NT2/D1 (cell line): ENCODE results near the gene TPK1.
A peak's percentile ranks its signal among the peaks of the same experiment; 100 is the strongest.

Source experiments
- DNase-seq: peaks from one replicate; pipeline ENCODE4 v3.0.0-alpha.2; 2011; ENCODE audit warnings: low read depth, low spot score
- H3K27me3 ChIP-seq: 2 replicates; pipeline ENCODE4 v1.6.0; 2011; ENCODE audit warnings: mild to moderate bottlenecking; ENCODE audit not compliant: insufficient read length, insufficient read depth
- H3K36me3 ChIP-seq: 2 replicates; pipeline ENCODE4 v1.6.1; 2011; ENCODE audit warnings: mild to moderate bottlenecking, low read length, mixed read lengths; ENCODE audit not compliant: insufficient read depth, insufficient read length
- H3K4me1 ChIP-seq: 2 replicates; pipeline ENCODE4 v1.5.1; 2011; ENCODE audit not compliant: insufficient read depth, insufficient read length
- H3K4me3 ChIP-seq: 2 replicates; pipeline ENCODE4 v1.5.1; 2011; ENCODE audit warnings: low read depth; ENCODE audit not compliant: insufficient read length
- H3K9ac ChIP-seq: 2 replicates; pipeline ENCODE4 v1.6.0; 2011; ENCODE audit warnings: low read depth; ENCODE audit not compliant: insufficient read length
- H3K9me3 ChIP-seq: 2 replicates; pipeline ENCODE4 v1.5.1; 2011; ENCODE audit warnings: mild to moderate bottlenecking, low read length; ENCODE audit not compliant: insufficient read depth
- SUZ12 ChIP-seq: IDR thresholded peaks from 2 replicates; pipeline ENCODE4 v1.6.1; 2011; ENCODE audit not compliant: insufficient read length, insufficient read depth; ENCODE audit errors: extremely low read depth
- YY1 ChIP-seq: IDR thresholded peaks from 2 replicates; pipeline ENCODE4 v1.6.1; 2011; ENCODE audit not compliant: insufficient read length, insufficient read depth
- ZNF274 ChIP-seq: IDR thresholded peaks from 2 replicates; pipeline ENCODE4 v1.6.1; 2011; ENCODE audit warnings: mild to moderate bottlenecking, low read depth, low read length

The TPK1 gene

DNA sequence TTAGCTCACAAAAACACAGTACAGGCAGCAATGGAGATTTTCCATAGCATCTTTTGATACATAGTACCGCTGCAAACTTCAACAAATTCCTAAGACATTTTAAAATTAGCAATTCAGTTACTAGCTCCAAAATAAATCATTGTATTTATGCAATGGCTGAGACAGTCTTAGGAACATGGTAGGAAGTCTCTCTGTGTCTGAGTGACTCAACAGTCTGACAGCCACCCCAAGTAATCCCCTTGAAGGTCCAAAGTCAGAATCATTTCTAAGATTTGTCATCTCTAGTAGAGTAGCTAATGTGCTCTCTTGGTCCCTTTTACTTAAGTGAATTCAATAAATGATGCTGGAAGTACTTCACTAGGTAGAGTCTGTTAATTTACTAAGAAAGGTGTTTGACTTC, 338.6 kb downstream of the TPK1 start:
- TF ChIP-seq YY1 (no peak), SUZ12 (no peak)
- Histone ChIP-seq H3K9ac (no peak overlapping the region), H3K4me1 (no peaks in the 10 kb centered on the region), H3K27me3 (no peaks in the 10 kb centered on the region), H3K36me3 (no peaks in the 10 kb centered on the region), H3K4me3 (no peak overlapping the region), H3K9me3 (no peaks in the 10 kb centered on the region)
- no peak for DNase-seq

DNA sequence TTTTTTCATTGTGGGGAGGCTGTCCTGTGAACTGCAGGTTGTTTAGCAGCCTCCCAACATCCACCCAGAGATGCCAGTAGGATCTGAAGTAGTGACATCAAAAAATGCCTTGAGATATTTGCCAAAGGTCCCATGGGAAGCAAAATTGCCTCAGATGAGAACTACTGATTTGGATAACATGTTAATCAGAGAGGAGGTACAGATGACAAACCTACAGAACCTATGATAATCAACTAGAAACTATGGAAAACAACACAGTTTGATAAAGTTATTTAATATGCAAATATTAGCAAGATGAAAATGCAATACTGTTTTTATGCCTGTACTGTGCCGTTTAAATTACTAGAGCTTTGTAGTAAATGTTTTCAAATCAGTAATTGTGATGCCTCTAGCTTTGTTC, 341.5 kb downstream of the TPK1 start:
- Histone ChIP-seq H3K36me3 (no peaks in the 10 kb centered on the region), H3K4me1 (no peaks in the 10 kb centered on the region), H3K27me3 (no peaks in the 10 kb centered on the region), H3K9me3 (no peaks in the 10 kb centered on the region), H3K4me3 (no peak overlapping the region), H3K9ac (no peak overlapping the region)
- TF ChIP-seq SUZ12 = no peak
- DNase-seq = no peak

DNA sequence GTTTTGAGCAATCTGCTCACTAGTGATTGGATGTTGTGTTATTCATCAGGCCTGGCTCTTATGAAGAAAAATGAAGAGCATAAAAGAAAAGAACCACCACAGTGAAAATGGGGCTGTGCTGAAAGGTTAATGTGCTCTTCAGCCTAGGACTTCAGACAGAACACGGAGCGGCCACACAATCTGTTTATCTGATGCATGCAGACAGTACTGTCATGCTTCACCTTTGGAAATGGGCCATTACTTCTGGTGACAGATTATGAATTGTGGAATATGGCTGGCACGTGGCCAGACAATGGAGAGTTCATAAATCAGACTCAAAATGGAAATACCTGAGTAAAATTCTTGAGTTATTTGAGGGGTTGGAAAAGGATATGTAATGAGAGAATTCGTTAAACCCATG, 346.3 kb downstream of the TPK1 start:
- H3K9ac ChIP-seq = no peak overlapping the region
- H3K9me3 ChIP-seq = peaks cover 1% of the 10 kb centered on the region; the same call in 1 of the 2 replicates
- no peaks in the 10 kb centered on the region for H3K27me3 ChIP-seq
- H3K4me1 ChIP-seq = no peaks in the 10 kb centered on the region
- no peaks in the 10 kb centered on the region for H3K36me3 ChIP-seq
- H3K4me3 ChIP-seq = no peak overlapping the region
- no peak for TF ChIP-seq YY1
- no peak for TF ChIP-seq SUZ12
- TF ChIP-seq ZNF274 = no peak
- no peak for DNase-seq

DNA sequence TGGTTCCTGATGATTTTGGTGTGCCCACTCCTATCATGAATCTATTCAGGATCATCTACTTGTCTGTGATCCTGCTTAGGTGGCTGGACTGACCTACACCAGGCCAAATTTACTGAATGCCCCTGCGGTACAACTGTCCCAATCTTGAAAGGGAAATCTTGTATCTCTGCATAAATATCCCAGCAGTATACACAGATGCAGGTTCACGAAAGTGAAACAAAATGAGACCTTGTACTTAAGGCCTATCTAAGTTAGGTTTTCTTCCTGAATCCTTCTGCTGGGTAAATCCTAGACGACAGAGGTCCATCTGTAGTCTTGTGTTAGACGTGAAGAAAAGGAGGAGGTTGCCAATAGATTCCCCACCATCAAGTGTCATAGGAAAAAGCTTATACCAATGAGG, 346.9 kb downstream of the TPK1 start:
- TF ChIP-seq SUZ12 (no peak), YY1 (no peak)
- Histone ChIP-seq H3K9ac (no peak overlapping the region), H3K27me3 (no peaks in the 10 kb centered on the region), H3K4me1 (no peaks in the 10 kb centered on the region), H3K4me3 (no peak overlapping the region), H3K9me3 (peaks cover 4% of the 10 kb centered on the region; the same call in 1 of the 2 replicates), H3K36me3 (no peaks in the 10 kb centered on the region)
- DNase-seq = no peak

DNA sequence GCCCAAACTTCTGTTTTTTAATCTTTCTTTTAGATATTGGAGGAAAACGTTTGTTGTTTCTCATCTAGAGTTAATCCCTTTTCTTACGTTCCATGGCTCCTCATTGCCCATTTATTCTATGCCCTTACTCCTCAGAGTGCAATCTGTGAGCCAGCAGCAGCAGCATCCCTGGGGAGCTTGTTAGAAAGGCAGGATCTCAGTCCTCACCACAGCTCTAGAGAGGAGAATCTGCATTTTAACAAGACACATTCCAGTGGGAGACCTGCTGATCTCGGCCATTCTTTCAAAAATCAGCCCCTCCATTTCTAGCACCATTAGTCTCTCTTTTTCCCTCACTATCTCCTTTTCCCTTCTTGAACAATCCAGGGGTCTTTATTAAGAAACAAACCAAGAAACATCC, 348.0 kb downstream of the TPK1 start:
- Histone ChIP-seq H3K4me1 (no peaks in the 10 kb centered on the region), H3K27me3 (no peaks in the 10 kb centered on the region), H3K36me3 (no peaks in the 10 kb centered on the region), H3K9ac (no peak overlapping the region), H3K4me3 (no peak overlapping the region), H3K9me3 (peaks cover 4% of the 10 kb centered on the region; the same call in 1 of the 2 replicates)
- TF ChIP-seq ZNF274 (no peak), SUZ12 (no peak), YY1 (no peak)
- peak; percentile 78 for DNase-seq

DNA sequence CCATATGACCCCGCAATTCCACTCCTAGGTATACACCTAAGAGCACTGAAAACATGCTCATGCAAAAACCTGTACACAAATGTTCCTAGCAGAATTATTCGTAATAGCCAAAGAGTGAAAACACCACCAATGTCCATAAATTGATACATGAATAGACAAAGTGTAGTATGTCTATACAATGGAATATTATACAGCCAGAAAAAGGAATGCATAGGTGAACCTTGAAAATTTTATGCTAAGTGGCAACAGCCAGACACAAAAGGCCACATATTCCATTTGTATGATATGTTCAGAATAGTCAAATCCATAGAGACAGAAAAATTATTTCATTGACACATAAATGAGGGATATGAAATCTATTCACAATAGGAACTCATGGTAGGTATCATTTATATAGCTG, 351.4 kb downstream of the TPK1 start:
- no peaks in the 10 kb centered on the region for H3K27me3 ChIP-seq
- no peak for DNase-seq
- no peak for TF ChIP-seq YY1
- no peak for TF ChIP-seq SUZ12
- TF ChIP-seq ZNF274 = no peak

DNA sequence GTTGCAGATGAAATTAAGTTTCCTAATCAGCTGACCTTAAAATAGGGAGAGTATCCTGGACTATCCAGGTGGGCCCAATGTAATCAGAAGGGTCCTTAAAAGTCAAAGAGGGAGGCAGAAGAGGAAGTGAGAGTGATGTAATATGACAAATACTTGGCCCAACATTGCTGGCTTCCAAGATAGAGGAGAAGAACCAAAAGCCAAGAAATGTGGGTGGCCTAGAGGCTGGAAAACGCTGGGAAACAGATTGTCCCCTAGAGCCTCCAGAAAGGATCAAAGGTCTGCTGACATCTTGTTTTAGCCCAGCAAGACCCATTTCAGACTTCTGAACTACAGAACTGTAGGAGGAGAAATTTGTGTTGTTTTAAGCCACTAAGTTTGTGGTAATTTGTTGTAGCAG, 352.7 kb downstream of the TPK1 start:
- no peak overlapping the region for H3K4me3 ChIP-seq
- peaks cover 4% of the 10 kb centered on the region; the same call in 1 of the 2 replicates for H3K9me3 ChIP-seq
- no peak for DNase-seq
- H3K9ac ChIP-seq = no peak overlapping the region
- no peaks in the 10 kb centered on the region for H3K4me1 ChIP-seq
- TF ChIP-seq YY1 = no peak
- no peak for TF ChIP-seq ZNF274
- TF ChIP-seq SUZ12 = no peak
- no peaks in the 10 kb centered on the region for H3K36me3 ChIP-seq
- H3K27me3 ChIP-seq = no peaks in the 10 kb centered on the region

More for the DNA sequence above, 351.4 kb downstream of the TPK1 start:
- no peak overlapping the region for H3K9ac ChIP-seq
- no peak overlapping the region for H3K4me3 ChIP-seq
- H3K9me3 ChIP-seq = peaks cover 4% of the 10 kb centered on the region; the same call in 1 of the 2 replicates
- H3K4me1 ChIP-seq = no peaks in the 10 kb centered on the region
- no peaks in the 10 kb centered on the region for H3K36me3 ChIP-seq

DNA sequence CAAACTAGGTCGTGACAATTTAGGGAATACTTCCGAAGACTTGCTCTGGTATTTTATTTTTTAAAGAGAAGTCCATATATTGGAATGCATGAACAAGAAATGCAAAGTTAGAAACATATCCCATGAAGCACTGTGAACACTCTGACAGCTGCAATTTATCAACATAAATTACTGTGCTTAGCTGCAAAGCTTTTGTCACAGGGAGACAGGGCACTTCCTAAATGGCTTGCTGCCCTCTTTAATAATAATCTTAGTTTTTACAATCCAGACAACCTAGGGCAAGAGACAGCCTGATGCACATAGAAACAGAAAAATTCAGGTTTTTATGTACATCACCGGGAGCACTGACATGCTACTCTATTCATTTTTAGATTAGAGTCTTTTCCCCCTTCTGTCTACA, 354.0 kb downstream of the TPK1 start:
- H3K4me3 ChIP-seq = no peak overlapping the region
- H3K27me3 ChIP-seq = no peaks in the 10 kb centered on the region
- no peak overlapping the region for H3K9ac ChIP-seq
- DNase-seq = no peak
- H3K4me1 ChIP-seq = no peaks in the 10 kb centered on the region
- peaks cover 4% of the 10 kb centered on the region; the same call in 1 of the 2 replicates for H3K9me3 ChIP-seq
- no peak for TF ChIP-seq SUZ12
- TF ChIP-seq ZNF274 = no peak
- TF ChIP-seq YY1 = no peak
- H3K36me3 ChIP-seq = no peaks in the 10 kb centered on the region
